ENCODE data around the gene TPSAB1.

DNA sequence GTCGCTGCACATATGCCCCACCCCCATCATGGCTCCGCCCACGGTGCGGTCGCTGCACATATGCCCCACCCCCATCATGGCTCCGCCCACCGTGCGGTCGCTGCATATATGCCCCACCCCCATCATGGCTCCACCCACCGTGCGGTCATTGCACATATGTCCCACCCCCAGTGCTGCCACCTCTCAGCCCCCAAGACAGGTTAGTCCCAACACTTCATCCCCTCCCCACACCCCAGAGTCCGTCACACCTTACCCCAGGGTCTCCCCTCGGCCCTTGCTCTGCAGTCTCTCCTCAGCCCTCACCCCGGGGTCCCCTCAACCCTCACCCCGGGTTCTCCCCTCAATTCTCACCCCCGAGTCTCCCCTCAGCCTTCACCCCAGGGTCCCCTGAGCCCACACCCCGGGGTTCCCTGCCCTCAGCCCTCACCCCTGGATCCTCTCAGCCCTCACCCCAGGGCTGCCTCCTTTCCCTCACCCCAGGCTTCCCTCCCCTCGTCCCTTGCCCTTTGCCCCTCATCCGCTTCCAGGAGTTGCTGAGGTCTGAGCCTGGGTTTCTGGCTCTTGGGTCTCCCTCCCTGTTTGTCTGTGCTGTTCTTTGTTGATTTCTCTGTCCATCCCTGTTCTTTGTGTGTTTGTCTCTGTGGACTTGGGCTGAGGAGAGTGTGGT, 41.0 kb upstream of the TPSAB1 start:
- TF ChIP-seq, protein P1, sequence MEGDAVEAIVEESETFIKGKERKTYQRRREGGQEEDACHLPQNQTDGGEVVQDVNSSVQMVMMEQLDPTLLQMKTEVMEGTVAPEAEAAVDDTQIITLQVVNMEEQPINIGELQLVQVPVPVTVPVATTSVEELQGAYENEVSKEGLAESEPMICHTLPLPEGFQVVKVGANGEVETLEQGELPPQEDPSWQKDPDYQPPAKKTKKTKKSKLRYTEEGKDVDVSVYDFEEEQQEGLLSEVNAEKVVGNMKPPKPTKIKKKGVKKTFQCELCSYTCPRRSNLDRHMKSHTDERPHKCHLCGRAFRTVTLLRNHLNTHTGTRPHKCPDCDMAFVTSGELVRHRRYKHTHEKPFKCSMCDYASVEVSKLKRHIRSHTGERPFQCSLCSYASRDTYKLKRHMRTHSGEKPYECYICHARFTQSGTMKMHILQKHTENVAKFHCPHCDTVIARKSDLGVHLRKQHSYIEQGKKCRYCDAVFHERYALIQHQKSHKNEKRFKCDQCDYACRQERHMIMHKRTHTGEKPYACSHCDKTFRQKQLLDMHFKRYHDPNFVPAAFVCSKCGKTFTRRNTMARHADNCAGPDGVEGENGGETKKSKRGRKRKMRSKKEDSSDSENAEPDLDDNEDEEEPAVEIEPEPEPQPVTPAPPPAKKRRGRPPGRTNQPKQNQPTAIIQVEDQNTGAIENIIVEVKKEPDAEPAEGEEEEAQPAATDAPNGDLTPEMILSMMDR (IDR thresholded peaks at IDR 0.05): no peak
- no peak for TF ChIP-seq POLR2A (IDR thresholded peaks at IDR 0.05)

All from prostate gland (tissue), 2 donors.